ENCODE data around the gene CATSPER3.

Gene CATSPER3

DNA sequence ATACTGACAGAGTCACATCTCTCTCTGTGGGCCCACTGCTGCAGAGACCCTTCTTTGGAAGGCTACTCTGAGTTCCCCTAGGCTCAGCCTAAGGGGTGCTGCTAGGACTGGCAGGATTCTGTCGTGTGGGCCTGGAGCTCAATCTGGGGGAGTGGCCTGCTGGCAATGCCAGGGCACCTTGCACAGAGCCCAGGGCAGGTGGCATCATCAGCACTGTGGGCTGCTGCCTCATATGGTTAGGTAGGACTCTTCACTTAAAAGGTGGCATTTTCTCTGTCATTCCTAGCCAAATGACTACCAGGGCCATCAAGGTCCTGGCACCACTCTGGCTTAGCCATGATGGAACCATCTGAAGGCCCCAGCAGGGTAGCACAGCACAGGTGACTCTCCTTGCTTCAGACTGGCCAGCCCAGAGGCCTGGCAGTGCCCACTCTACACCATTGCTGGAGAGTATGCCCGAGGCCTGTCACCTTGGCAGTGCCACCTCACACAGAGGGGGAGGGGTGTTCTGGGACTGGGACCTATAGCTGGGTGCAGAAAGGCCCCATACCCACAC lies 44.4 kb downstream of the CATSPER3 start:
- no peak for DNase-seq

DNA sequence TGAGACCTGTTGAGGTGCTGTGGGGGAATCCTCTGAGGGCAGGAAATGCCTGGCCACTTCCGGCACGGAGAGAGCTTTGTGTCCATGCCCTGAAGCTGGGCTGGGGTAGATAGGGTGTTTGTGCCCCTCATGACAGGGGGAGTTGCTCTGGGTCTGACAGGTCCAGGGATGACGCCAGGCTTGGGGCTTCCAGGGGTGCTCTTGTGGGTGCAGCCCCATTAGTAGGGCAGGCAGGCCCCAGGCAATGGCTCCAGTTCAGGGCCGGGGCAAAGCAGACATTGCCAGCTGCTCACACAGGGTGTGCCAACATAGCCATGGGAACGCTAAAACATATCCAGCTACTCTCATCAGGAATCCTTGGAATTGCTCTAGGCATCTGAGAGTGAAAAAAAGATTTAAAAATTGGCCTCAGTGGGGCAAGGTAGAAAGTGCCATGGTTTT lies 45.3 kb downstream of the CATSPER3 start:
- DNase-seq, result no peak

DNA sequence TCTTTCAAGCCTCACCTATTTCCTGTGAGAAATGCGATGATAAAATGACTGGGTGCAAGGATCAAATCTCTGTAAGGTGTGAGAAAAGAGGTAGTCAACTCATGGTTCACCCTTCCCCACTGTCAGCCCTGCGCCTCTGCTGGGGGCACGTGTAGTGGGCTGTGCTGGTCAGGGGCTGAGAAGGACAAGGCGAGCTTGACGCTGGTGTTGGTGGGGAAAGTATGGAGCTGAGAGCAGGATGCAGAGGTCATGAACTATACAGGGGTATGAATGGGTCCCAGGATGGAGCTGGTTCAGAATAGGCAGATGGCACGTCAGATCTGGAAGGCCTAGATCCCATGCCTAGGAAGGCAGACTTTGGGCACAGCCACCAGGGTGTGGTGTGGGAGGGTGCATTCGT lies 45.7 kb downstream of the CATSPER3 start:
- DNase-seq, result no peak

DNA sequence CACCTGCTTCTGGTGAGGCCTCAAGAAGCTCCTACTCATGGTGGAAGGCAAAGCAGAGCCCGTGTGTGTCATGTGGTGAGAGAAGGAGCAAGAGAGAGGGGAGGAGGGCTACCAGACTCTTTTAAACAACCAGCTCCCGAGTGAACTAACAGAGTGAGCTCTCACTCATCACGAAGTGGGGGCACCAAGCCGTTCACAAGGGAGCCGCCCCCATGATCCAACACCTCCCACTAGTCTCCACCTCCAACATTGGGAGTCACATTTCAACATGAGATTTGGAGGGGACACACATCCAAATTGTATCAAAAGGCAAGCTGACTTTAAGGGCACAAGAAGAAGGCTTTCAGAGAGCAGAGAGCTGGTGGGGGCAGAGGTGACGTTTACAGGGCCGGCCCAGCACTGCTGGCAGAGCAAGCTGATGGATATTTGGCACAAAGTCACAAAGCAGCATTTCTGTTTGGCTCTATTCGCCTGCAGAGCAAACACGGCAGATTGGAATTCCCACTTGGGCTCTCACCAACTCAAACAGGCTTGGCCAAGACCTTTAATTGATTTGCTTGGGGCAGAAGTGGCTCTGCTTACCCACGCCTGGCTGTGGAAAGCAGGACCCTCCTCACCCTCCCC lies 46.4 kb downstream of the CATSPER3 start:
- no peak for DNase-seq

DNA sequence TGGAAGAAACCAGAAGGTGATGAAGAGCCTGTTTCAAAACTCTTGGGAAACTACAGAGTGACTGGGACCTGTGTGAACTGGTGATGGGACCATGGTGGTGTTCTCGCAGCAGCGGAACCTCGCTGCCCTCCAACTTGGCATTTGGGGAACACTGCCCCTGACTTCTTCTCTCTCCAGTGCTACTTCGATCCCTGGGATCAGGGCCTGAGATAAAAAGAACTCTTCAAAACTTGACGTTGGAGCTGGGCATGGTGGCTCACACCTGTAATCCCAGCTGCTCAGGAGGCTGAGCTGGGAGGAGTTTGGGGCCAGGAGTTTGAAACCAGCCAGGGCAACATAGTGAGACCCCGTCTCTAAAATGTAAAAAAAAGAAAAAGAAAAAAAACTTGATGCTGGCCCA lies 48.2 kb downstream of the CATSPER3 start:
- DNase-seq, result no peak

DNA sequence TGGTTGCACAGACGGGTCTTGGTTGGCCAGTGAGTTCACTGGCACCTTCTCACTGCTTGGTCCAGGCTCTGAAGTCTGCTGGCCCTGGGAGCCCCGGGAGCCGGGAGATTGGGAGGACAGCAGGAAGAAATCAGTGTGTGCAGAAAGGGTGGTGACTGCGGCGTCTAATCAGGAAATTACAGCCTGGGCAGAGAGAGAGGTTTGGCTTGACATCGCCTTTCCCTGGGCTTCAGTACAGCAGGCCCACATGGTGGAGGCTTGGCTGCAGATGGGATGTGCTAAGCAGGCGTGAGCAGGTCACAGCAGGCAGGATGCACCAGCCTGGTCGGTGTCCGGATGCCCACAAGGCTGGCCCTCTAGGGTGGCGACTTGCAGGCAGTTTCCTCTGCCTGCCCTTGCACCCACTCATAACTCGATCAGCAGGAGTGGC lies 49.2 kb downstream of the CATSPER3 start:
- no peak for DNase-seq

DNA sequence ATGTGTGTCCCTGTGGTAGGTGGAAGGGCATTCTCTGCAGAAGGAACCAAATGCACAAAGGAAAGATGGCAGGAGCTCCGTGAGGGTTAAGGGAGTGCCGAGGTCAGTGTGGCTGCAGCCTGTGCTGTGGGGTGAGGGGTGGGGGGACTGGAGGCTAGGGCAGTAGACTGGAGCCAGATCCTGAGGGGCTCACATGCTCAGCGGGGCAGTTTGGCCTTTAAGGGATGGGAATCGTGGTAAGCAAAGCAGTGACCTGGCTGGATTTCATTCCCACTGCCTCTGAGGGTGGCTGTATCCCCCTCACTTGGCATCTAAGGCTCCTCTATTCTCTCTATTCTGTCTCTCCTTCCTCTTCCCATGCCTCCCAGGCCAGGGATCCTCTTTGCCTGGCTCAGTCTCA lies 50.8 kb downstream of the CATSPER3 start:
- DNase-seq, result no peak

DNA sequence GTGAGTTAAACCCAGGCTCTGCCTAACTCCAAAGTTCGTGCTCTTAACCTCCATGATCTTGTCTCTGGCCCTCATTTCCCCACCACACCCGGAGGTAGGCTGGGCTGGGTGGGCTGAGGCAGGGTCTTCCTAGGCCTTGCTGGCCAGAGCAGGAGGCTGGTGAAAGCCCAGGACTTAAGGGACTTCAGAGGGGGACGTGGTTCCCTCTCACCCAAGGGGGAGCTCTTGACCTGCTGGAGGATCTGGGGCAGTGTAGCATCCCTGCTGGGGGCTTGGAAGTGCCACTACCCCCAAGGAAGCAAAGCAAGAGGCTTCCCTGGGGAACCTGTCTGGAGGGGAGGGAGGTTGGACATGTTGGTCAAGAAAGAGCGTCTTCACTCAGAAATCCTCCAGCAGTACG lies 51.6 kb downstream of the CATSPER3 start:
- DNase-seq, result no peak

DNA sequence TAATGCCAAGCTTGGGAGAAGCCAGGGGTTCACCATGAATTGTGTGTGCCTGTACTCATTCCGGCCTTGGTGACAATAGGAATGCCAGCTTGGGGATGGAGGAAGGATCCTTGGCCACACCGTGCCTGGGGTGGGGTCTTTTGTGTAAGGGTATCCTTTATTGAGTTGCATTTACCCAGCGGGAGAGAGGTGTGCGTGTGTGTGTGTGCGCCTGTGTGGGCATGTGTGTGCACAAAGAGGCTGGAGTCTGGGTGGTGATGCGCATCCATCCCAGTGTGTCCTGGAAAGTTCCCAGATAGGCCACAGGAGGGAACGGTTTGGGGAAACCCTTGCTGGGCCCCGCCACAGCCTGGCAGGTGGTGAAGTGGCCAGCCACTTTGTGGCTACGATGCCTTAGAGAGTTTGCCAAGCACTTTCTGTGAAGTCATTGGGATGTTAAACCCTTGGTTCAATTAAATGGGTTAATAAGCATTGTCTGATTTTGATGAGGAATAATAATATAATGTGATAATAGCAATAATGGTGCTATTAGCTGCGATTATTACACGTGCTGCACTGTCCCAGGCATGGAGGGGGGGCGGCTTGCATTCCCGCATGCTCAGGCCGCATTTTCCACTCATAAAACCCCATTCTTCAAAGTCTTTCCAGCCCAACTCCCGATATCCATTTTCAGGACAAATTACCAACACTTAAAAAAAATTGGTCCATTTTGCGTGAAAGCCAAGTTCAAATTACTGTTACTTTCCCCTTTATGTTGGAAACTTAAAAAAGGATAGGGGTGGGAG lies 52.6 kb downstream of the CATSPER3 start:
- DNase-seq, result no peak

DNA sequence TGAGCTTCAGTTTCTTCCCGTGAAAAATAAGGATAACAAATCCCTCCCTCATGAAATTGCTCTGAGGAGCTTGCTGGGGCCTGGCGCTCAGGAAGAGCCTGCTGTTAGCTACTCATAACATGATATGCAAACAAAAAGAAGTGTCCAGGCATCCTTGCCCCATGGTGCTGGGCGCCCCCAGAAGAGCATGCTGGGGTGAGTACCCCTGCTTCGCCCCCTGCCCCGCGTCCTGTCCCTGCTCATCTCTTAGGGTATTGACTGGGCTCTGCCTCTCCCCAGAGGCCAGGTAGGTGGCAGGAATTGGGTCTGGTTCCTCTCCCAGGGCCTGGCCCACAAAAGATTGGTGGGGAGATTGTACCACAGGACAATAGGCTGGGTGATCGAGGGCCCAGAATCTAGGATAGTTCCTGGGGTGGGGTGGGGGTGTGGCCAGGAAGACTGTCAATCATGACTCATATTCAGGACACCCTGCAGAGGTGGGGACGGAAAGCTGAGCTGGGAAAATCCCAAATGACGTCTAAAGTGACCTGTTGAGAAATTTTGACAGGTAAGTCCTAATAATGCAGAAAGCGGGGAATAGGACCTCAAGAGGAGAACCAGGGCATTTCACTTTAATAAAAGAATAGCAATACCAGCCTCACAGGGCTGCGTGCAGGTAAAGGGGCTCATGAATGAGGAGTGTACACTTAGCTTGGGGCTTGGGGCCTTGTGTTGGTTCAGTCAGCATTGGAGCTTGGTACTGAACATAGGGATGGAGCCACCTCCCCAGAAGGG lies 57.4 kb downstream of the CATSPER3 start:
- no peak for DNase-seq

DNA sequence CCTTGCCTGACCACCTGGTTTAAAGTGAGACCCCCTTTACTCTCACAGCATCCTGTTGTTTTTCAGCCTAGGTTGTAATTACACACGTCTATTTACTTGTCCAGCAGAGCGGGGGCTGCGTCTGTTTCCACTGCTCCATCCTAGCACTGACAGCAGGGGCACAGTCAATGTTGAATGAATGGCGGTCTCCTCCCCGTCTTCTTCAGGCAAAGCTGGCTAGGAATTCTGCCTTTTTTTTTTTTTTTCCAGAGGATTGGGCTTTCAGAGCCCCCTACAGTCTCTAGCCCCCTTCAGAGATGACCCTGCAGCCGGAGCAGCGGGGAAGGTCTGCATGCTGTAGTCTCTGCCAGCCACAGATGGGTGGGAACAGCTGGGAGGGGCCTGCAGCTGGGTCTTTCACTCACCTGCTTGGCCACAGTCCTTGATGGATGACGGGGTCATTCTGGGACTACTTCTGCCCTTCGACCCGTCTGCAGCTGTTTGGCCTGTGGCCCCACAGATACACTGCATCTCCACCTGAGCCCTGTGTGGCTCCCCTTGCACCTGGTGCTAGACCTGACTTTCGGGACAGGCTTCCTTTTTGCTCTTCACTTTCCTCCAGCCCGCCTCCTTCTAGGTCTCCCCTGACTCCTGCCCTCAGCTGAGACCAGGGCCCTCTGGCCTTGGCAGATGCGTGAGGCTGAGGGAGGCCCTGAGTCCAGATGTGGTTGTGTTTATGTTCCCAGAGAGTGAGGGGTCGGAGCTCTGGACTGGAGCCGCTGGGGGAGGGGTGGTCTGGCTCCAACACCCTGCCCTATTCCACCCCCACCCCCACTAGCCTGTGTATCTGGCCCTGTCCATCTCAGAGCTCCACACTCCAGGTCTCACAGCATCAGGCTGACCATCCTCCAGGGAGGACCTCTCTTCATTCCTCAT lies 58.3 kb downstream of the CATSPER3 start:
- DNase-seq, result no peak

DNA sequence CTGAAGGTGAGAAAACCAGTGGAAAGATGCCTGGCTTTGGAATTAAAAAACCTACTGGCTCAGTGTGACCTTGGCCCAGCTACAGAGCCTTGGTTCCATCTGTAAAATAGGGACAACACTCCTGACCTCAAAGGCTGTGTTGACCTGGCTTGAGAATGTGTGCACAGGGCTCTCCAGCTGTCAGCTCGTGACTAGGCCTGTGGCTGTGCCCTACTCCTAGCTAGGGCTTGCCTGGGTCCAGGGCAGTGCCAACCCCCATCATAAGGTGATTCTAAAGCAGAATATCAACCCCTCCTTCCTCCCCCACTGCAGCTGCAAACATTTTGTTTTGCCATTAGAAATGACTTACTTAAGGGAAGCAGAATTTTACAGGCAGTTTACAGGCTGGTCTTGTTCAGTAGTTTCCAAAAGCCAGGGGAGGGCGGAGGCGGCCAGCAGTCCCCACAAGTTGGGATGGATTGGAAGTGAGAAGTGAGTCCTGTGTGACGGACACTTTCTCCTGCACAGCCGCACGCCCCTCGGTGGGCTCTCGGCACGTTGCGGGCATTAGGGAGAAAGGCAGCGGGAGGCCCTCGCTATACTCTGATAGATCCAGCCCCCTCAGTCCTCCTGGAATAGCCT lies 59.0 kb downstream of the CATSPER3 start:
- DNase-seq, result no peak

DNA sequence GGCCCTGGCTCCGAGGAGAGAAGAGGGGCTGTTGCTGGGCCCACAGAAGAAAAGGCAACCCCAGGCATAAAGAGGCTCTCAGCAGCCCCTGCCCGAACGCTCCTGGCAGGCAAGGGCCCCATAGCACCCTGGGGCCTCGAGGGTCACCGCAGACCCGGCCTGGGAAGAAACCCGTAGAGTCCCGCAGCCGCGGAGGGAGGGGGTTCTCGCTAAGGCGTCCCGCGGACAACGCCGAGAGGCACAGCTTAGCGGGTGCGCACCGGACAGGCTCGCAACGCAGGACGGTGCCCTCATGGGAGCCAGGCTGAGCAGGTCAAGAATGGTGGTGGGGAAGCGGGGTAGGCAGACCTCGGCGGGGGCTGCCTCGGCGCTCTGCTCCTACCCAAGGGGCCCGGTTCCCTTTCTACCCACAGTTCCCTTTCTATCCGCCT lies 59.6 kb downstream of the CATSPER3 start:
- no peak for DNase-seq

DNA sequence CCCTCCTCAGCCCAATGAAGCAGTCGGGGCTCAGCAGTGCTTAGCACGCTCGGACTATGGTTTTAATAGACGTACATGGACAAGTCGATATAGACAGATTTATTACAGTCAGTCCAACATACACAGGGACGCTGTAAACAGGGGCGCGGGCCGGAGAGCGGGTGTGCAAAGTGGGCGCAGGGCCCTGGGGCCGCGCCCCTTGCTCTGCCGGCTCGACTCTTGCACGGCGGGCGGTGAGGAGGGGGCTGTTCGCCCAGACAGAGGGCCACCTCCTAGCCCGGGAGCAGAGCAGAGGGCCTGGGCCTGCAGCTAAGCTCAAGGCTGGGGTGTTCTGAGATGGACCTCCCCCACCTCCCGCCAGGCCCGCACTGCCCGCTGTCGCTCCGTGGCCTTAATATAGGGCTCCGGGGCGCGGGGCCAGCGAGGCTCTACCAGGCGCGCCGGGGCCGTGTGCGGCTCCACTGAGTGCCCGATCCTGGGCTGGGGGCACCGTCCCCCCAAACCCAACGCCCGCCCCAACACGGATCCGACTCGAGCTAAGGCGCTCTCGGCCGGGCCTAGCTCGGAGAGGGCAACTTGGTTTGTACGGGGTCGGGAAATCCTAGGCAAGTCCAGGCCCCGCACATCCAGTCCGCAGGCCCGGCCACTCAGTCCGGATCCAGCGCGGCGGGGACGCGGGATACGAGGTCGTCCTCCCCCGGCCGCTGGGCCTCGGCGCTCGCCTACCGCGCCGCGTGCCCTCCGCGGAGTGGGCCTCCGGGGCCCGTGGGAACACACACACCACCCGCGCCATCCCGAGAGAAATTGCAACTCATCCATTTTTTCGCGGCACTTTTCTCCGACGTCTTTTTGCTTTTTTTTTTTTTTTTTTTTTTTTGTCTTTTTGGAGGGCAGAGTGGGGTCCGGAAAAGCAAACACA lies 60.2 kb downstream of the CATSPER3 start:
- DNase-seq, result no peak

DNA sequence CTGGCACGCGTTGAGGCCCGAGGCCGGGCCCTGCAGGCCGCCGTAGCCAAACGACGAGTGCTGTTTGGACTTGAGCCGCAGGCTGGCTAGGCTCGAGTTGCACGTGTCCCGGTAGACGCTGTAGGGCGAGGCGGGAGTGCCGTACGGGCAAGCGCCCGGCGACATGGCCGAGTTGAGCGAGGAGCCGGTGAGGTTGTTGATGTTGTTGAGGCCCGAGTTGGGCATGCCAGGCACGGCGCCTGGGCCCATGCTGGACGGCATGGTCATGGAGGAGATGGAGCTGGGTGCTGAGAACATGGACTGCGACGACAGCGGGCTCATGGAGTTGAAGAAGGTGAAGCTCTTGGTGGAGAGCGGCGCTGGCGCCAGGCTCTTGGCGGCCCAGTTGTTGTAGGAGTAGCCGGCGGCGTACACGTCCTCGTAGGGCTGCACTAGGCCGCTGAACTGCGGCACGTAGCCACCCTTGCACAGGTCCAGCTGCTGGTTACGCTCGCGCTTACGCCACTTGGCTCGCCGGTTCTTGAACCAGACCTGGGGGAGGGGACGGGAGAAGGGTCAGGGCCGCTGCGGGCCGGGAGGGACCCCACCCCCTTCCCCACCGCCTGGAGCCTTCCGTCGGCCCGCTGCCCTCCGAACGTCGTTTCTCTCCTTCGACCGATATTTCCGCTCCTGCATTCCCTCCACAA lies 61.2 kb downstream of the CATSPER3 start:
- DNase-seq, result no peak

DNA sequence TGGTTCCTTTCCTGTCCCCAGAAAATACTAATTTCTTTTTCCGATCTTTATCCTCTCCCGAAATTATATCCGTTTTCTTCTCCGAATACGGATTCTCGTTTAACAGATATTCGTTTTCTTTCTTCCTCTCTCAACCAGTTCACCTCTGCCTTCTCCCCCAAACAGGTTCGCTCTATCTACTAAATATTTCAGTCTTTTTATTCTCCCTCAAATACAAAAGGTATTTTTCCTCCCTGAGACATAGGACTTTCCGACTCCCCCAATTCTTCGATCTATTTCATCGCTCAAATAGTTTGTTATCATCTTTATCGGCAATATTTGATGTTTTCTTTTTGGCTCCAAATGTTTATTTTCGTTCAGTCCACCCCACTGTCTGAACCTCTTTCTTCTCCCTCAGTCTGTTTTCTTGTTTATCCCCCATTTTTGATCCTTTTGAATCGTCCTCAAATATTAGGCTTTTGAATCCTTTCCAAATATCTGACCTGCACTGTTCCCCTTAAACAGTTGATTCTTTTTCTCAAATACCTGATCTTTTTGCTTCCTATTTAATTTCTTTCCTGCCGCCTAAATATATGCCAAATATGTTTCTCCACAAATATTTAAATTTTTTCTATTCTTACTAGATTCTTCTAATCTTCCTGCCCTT lies 61.9 kb downstream of the CATSPER3 start:
- DNase-seq, result no peak

DNA sequence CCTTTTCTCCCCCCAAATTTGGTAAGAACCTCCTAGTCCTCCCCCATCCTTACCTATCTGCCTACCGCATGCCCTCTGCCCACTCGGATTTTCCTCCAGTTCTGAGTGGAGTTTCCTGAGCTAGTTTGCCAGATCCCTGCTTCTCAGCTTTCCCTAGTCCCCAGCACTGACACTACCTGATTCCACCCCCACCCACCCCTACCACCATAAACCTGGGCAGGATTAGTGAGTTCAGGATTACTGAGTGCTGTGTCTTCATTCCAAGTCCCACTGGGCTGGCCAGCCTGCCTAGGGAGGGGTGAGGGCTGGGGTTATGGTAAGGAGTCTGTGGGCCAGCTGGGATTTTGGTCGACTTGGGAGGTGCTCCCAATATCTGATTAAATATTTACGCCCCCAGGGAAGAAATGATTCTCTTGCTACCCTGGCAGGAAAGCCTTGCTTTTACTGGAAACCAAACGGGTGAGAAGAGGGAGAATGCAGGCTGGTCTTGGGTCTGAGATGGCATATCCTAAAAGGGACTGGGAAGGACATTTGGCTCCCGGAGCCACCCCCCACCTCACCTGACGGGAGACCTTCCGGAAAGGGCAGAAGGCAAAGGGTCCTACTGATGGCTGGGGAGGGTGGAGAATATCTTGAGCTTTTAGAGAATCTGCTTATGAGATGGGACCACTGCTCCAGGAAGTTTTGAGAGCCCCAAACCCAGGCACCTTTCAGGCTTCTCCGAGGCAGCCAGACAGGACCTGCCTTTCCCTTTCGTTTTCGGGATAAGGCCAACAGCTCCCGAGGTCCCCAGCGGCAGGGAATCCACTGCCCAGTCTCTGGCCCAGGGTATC lies 62.6 kb downstream of the CATSPER3 start:
- DNase-seq, result no peak

DNA sequence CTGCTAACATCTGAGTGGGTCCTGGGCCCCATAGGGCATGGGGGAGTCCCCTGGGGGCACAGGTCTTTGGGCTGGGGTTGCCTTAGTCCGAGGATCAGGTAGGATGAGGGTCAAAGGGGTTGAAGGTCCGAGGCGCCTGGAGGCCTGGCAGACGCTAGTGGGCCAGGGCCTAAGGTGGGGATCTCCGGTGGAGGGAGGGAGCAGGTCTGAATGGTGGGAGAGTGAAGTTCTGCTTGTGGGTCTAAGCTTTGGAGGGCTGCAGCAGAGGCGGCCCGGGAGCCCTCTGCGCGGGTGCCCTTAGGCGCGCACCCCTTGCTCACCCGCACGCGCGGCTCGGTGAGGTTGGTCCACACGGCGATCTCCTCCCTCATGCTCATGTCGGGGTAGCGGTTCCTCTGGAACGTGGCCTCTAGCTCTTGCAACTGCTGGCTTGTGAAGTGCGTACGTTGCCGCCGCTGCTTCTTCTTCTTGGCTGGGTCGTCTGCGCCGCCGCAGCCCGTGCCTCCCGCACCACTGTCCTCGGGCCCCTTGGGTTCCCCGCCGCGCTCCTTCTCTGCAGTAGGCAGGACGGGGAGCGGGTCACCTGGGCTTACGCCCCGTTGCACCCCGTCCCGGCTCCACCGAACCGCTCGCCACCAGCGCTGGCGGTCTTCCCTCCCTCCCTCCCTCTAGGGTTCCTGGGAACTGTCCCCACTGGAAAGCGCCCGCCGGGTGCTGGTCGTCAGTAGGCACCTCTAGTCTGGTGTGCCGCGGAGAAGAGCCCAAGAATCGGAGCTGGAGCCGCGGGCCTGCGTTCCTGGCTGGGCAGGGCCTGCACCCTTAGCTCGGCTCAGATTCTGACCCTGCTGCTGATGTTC lies 63.5 kb downstream of the CATSPER3 start:
- no peak for DNase-seq

Measured in NCI-H1105 (cell line).